Left hindlimb (tissue), 1 donor: ENCODE measurements around the gene HMGXB3.
"Not testable (repeated sequence)": the region's sequence is repeated elsewhere in the genome, so short reads cannot be mapped to it uniquely, and the experiment has no call there.

Source experiments
- DNase-seq: peaks from one replicate; pipeline ENCODE4 v3.0.0-alpha.2; 2018

The HMGXB3 gene

GRCh38 chr5:150021491-150022157 lies 21.1 kb downstream of the HMGXB3 start:
- no peak for DNase-seq

GRCh38 chr5:150022158-150022531 lies 21.6 kb downstream of the HMGXB3 start:
- DNase-seq = no peak

GRCh38 chr5:150022681-150023080 lies 22.1 kb downstream of the HMGXB3 start:
- no peak for DNase-seq

- no peak for DNase-seq
Measured at GRCh38 chr5:150023136-150023535, 22.6 kb downstream of the HMGXB3 start.

- DNase-seq = no peak
Measured at GRCh38 chr5:150024346-150024984, 23.9 kb downstream of the HMGXB3 start.

GRCh38 chr5:150026682-150027172 lies 26.2 kb downstream of the HMGXB3 start:
- no peak for DNase-seq

GRCh38 chr5:150028047-150028446 lies 27.5 kb downstream of the HMGXB3 start:
- not testable (repeated sequence) for DNase-seq

- DNase-seq = no peak
Measured at GRCh38 chr5:150033334-150033733, 32.8 kb downstream of the HMGXB3 start.

- no peak for DNase-seq
Measured at GRCh38 chr5:150034662-150035061, 34.1 kb downstream of the HMGXB3 start.

GRCh38 chr5:150035139-150035895 lies 34.8 kb downstream of the HMGXB3 start:
- DNase-seq = no peak

- DNase-seq = no peak
Measured at GRCh38 chr5:150036513-150036912, 36.0 kb downstream of the HMGXB3 start.

- DNase-seq = no peak
Measured at GRCh38 chr5:150038547-150038946, 38.0 kb downstream of the HMGXB3 start.

GRCh38 chr5:150042459-150042858 lies 41.9 kb downstream of the HMGXB3 start:
- DNase-seq = no peak

GRCh38 chr5:150043657-150044328 lies 43.3 kb downstream of the HMGXB3 start:
- DNase-seq = no peak

- DNase-seq = no peak
Measured at GRCh38 chr5:150044329-150044681, 43.8 kb downstream of the HMGXB3 start.

GRCh38 chr5:150044712-150045111 lies 44.2 kb downstream of the HMGXB3 start:
- no peak for DNase-seq

- DNase-seq = no peak
Measured at GRCh38 chr5:150045549-150045948, 45.0 kb downstream of the HMGXB3 start.

- no peak for DNase-seq
Measured at GRCh38 chr5:150046031-150046430, 45.5 kb downstream of the HMGXB3 start.

GRCh38 chr5:150050172-150050811 lies 49.8 kb downstream of the HMGXB3 start:
- DNase-seq = not testable (repeated sequence)

GRCh38 chr5:150051657-150052195 lies 51.2 kb downstream of the HMGXB3 start:
- no peak for DNase-seq

GRCh38 chr5:150052226-150052955 lies 51.9 kb downstream of the HMGXB3 start:
- DNase-seq = no peak
